Calu3 (cell line): ENCODE data around the gene CPA1. TPM values are rescaled to one million over a fixed set of nuclear protein-coding genes. Genes with fewer than 3 reads are reported as not detected.

ENCODE experiments used
- BruUV-seq: library from RNA; stranded (reverse); fragments of 400-500 nt; replicated peaks from 2 replicates; lab custom pipeline; 2021; lab: Mats Ljungman, UMichigan
- CTCF ChIA-PET: fragments of 300-600 bp; sonication (Branson Sonifier 250); formaldehyde crosslinking; loops from one replicate; lab custom pipeline; 2022; ENCODE audit warnings: antibody characterized with exemption; lab: Charles Lee
- DNase-seq: peaks from one replicate; pipeline ENCODE4 v3.0.0; 2022
- H3K27ac Mint-ChIP-seq: one replicate; pipeline ENCODE4 v1.8.0; 2022; ENCODE audit warnings: mixed read lengths; ENCODE audit not compliant: unreplicated experiment
- H3K27me3 Mint-ChIP-seq: one replicate; pipeline ENCODE4 v1.8.0; 2022; ENCODE audit warnings: mixed read lengths; ENCODE audit not compliant: unreplicated experiment
- H3K36me3 Mint-ChIP-seq: one replicate; pipeline ENCODE4 v1.8.0; 2022; ENCODE audit warnings: mild to moderate bottlenecking, moderate library complexity, mixed read lengths; ENCODE audit not compliant: insufficient read depth, unreplicated experiment
- H3K4me1 Mint-ChIP-seq: one replicate; pipeline ENCODE4 v1.8.0; 2022; ENCODE audit warnings: mild to moderate bottlenecking, low read depth, mixed read lengths; ENCODE audit not compliant: unreplicated experiment
- H3K4me3 Mint-ChIP-seq: one replicate; pipeline ENCODE4 v1.8.0; 2022; ENCODE audit warnings: mild to moderate bottlenecking, low read depth, moderate library complexity, mixed read lengths; ENCODE audit not compliant: unreplicated experiment
- H3K9me3 Mint-ChIP-seq: one replicate; pipeline ENCODE4 v1.8.0; 2022; ENCODE audit warnings: low read depth, mixed read lengths; ENCODE audit not compliant: unreplicated experiment
- intact Hi-C: fragments of 100-400 bp; cut with micrococcal nuclease; formaldehyde crosslinking; loops from one replicate; pipeline ENCODE4 v1.10.0; 2022; ENCODE audit not compliant: unreplicated experiment
- total RNA-seq: library from RNA; stranded (reverse); gene quantifications from 2 replicates; pipeline ENCODE4 v1.2.3, GENCODE V29; 2022
- TF ChIP-seq, protein P1 (sequence below): fragments of 200-600 bp; IDR thresholded peaks from one replicate; pipeline ENCODE4 v1.8.0; 2022; ENCODE audit warnings: antibody characterized with exemption; ENCODE audit not compliant: unreplicated experiment

CPA1 gene
- total RNA-seq, 1 experiment from 2014 or later, result not detected

DNA sequence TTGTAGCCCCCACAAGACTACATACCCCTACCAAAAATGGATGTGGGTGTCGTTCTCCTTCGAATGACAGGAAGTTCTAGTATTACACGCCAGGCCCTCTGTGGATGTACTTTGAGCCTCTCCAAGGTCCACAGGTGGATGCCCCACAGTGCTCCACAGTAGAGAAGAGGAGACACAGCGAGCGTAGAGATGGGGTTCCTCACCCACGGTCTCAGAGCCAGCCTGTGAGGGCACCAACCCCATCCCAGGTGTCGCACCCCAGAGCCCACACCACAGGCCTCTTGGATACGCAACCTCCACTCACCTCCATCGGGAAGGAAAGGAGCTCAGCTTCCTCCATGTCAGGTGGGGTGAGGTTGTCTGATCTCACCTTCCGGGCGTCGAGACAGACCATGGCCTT, 33.4 kb upstream of the CPA1 start:
- BruUV-seq, result no TSS peak
- Mint-ChIP-seq H3K27me3 (peaks cover 43% of the 10 kb centered on the region), H3K4me3 (no peak overlapping the region), H3K9me3 (no peaks in the 10 kb centered on the region), H3K27ac (no peak overlapping the region), H3K4me1 (peaks cover 7% of the 10 kb centered on the region), H3K36me3 (no peaks in the 10 kb centered on the region)
- TF ChIP-seq, protein P1, sequence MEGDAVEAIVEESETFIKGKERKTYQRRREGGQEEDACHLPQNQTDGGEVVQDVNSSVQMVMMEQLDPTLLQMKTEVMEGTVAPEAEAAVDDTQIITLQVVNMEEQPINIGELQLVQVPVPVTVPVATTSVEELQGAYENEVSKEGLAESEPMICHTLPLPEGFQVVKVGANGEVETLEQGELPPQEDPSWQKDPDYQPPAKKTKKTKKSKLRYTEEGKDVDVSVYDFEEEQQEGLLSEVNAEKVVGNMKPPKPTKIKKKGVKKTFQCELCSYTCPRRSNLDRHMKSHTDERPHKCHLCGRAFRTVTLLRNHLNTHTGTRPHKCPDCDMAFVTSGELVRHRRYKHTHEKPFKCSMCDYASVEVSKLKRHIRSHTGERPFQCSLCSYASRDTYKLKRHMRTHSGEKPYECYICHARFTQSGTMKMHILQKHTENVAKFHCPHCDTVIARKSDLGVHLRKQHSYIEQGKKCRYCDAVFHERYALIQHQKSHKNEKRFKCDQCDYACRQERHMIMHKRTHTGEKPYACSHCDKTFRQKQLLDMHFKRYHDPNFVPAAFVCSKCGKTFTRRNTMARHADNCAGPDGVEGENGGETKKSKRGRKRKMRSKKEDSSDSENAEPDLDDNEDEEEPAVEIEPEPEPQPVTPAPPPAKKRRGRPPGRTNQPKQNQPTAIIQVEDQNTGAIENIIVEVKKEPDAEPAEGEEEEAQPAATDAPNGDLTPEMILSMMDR, result no peak
- no peak for DNase-seq
- intact Hi-C loops, result no loop called here
- CTCF ChIA-PET, result no interaction called here

DNA sequence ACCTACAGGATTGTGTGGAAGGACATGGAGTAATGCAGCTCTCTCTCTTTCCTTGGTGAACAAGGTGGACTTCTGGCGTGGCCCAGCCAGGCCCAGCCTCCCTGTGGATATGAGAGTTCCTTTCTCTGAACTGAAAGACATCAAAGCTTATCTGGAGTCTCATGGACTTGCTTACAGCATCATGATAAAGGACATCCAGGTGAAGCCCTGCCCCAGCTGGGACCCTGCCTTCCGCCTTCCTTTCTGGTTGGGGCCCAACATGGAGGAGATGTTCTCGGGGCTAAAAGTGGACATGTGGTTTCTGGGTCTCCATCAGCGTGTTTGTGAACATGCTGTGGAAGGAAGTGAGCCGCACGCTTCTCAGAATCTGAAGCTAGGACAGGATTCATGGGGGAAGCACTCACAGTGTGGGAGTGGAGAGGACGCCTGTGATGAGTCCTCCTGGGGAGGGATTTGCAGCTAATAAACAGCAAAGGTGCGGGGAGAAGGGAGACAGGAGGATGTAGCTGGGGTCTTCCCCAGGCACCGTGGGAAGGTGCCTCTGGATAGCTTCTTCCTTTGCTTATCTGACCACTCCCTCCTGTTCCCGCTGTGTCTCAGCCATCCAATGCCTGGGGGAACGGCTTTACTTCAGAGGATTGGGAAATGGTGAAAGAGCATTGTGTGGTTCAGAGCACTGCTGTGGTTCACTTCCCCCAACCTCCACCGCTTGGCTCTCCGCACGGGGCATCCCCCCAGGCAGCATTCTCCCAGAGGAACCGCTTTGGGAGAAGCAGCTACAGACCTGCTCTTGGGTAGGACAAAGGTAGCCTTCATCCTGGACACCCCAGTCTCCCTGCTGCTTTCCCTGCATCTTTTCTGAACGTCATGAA, 30.1 kb upstream of the CPA1 start:
- H3K4me3 Mint-ChIP-seq, result no peak overlapping the region
- CTCF ChIA-PET, result no interaction called here
- H3K36me3 Mint-ChIP-seq, result no peaks in the 10 kb centered on the region
- intact Hi-C loops, result no loop called here
- H3K9me3 Mint-ChIP-seq, result no peaks in the 10 kb centered on the region
- DNase-seq, result no peak
- no TSS peak for BruUV-seq
- peaks cover 34% of the 10 kb centered on the region for H3K27me3 Mint-ChIP-seq
- TF ChIP-seq, protein P1, result no peak
- H3K27ac Mint-ChIP-seq, result no peak overlapping the region
- H3K4me1 Mint-ChIP-seq, result peaks cover 32% of the 10 kb centered on the region

DNA sequence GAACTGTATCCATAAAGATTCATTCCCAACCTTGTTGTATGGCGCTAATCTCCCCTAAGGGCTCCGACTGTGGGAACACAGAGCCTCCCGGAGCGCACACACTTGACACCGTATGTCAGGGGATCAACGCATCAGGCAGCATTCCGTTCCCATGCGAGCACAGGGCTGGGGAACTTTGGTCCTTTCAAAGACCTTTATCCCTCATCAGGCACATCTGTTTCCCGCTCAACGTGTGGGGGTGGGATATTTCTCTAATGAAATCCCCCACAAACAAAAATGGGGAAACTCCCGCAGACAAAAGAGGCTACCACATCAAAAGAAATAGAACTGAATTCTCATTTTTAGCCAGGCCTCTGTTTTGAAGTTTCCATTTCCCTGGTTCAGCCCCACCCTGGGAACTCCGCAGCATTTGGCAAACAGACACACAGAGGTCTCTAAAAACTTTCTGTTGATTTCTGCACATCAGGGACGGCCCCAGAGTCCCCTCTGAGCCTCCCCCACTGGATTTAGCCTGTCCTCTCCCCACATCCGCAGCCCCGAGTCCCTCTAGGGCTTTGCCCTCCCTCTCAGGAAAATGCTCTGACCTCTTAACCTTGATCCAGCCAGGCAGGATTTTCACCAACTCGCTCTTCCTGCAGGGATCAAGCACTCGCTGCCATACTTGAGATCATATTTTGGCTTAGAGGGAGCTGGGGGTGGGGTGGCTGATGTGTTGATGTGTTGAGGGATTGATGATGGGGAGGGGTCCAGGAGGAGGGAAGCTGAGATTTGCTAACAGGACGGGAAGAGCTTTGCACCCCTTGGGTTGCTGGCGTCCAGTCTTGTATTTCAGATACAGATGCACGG, 29.1 kb upstream of the CPA1 start:
- Mint-ChIP-seq H3K27me3 (peaks cover 24% of the 10 kb centered on the region), H3K4me1 (peaks cover 37% of the 10 kb centered on the region), H3K9me3 (no peaks in the 10 kb centered on the region), H3K4me3 (no peak overlapping the region), H3K36me3 (no peaks in the 10 kb centered on the region), H3K27ac (no peak overlapping the region)
- no peak for DNase-seq
- BruUV-seq, result no TSS peak
- TF ChIP-seq, protein P1, result no peak
- CTCF ChIA-PET, result no interaction called here
- intact Hi-C loops, result no loop called here

DNA sequence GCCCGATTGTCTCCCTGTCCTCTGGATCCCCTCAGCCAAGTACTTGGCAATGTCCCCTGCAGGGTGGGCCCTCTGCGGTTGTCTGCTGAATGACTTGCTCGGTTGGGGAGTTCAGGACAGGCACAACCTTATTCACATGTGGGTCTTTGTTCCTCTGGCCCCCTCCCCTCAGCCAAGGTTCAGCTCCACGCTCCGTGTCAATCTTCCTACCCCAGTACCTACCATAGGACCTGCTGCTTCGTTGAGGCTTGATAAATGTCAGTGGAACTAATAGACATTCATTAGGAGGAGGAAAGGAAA, 28.6 kb upstream of the CPA1 start:
- Mint-ChIP-seq H3K4me1 (peaks cover 42% of the 10 kb centered on the region), H3K36me3 (peaks cover under 1% of the 10 kb centered on the region), H3K4me3 (no peak overlapping the region), H3K9me3 (no peaks in the 10 kb centered on the region), H3K27me3 (peaks cover 22% of the 10 kb centered on the region), H3K27ac (no peak overlapping the region)
- intact Hi-C loops, result no loop called here
- no TSS peak for BruUV-seq
- TF ChIP-seq, protein P1, result no peak
- CTCF ChIA-PET, result no interaction called here
- DNase-seq, result no peak
